GM12878 (cell line): Measurements from ENCODE around the gene FAM25G. TPM values are rescaled to one million over a fixed set of nuclear protein-coding genes. Genes with fewer than 3 reads are reported as not detected.

Experiments used
- ATAC-seq: fragments of 200-7000 bp; cut with Tn5 transposase; 3 replicates; pipeline ENCODE4 v1.9.1; 2020; ENCODE audit warnings: mild to moderate bottlenecking, moderate library complexity
- BruUV-seq: library from RNA; stranded (reverse); fragments of 400-500 nt; replicated peaks from 2 replicates; lab custom pipeline; 2021; lab: Mats Ljungman, UMichigan
- CTCF ChIA-PET: fragments of 300-600 bp; sonication (Branson Sonifier 250); formaldehyde crosslinking; extraction: SDS; loops from one replicate; lab custom pipeline; 2021; ENCODE audit warnings: inconsistent platforms; lab: Yijun Ruan, JAX
- POLR2A ChIA-PET: fragments of 350-600 bp; formaldehyde crosslinking; extraction: SDS; loops from one replicate; lab custom pipeline; 2021; ENCODE audit warnings: inconsistent platforms; lab: Charles Lee
- RAD21 ChIA-PET: fragments of 300-600 bp; sonication (Branson Sonifier 250); formaldehyde crosslinking; loops from one replicate; lab custom pipeline; 2023; ENCODE audit warnings: antibody characterized with exemption; ENCODE audit not compliant: unreplicated experiment; lab: Charles Lee
- SMC1A ChIA-PET: fragments of 300-600 bp; sonication (Branson Sonifier 250); formaldehyde crosslinking; loops from one replicate; lab custom pipeline; 2023; ENCODE audit not compliant: unreplicated experiment, uncharacterized antibody; lab: Charles Lee
- DNase-seq: peaks from one replicate; pipeline ENCODE4 v3.0.0-alpha.2; 2011; ENCODE audit warnings: low read depth, low spot score
- FAIRE-seq: peaks from 3 replicates; lab custom pipeline; 2011; peaks lifted over from hg19 to GRCh38; lab: Jason Lieb, UNC
- H2AFZ ChIP-seq: 2 replicates; pipeline ENCODE4 v1.6.0; 2011; ENCODE audit warnings: low read depth, low read length, control low read depth; ENCODE audit not compliant: control insufficient read depth
- H3K27ac ChIP-seq: 2 replicates; pipeline ENCODE4 v1.5.1; 2011; ENCODE audit warnings: control low read depth; ENCODE audit not compliant: control insufficient read depth, insufficient read depth
- H3K27me3 ChIP-seq, 2 experiments: replicated peaks in 1 of 2; 2 replicates each; pipeline versions ENCODE4 v1.6.0 to v1.6.1; 2011; ENCODE audit warnings: low read length in 1 of 2; ENCODE audit not compliant: control insufficient read depth in 2 of 2, insufficient read depth in 2 of 2
- H3K36me3 ChIP-seq, 2 experiments: 2 replicates each; pipeline ENCODE4 v1.5.1; 2011; ENCODE audit warnings: low read length in 1 of 2; ENCODE audit not compliant: control insufficient read depth in 2 of 2, insufficient read depth in 2 of 2
- H3K4me1 ChIP-seq: 2 replicates; pipeline ENCODE4 v1.6.1; 2011; ENCODE audit warnings: mild to moderate bottlenecking, low read length, moderate library complexity, mixed read lengths; ENCODE audit not compliant: control insufficient read depth, insufficient read depth
- H3K4me2 ChIP-seq: 2 replicates; pipeline ENCODE4 v1.6.0; 2011; ENCODE audit warnings: control low read depth; ENCODE audit not compliant: control insufficient read depth, insufficient read depth
- H3K4me3 ChIP-seq: fragments of 200-600 bp; sonication (generic); 2 replicates; pipeline ENCODE4 v1.5.1; 2016
- H3K79me2 ChIP-seq: 2 replicates; pipeline ENCODE4 v1.6.0; 2011; ENCODE audit warnings: low read length; ENCODE audit not compliant: control insufficient read depth, insufficient read depth
- H3K9ac ChIP-seq: 2 replicates; pipeline ENCODE4 v1.8.0; 2011; ENCODE audit warnings: low read length, control low read depth, mixed read lengths; ENCODE audit not compliant: control insufficient read depth, insufficient read depth
- H3K9me3 ChIP-seq: replicated peaks from 3 replicates; pipeline ENCODE4 v1.5.1; 2011; ENCODE audit warnings: mild to moderate bottlenecking, low read length; ENCODE audit not compliant: control insufficient read depth, insufficient read depth
- H4K20me1 ChIP-seq: 2 replicates; pipeline ENCODE4 v1.6.0; 2011; ENCODE audit not compliant: control insufficient read depth, insufficient read depth
- CUX1 ChIP-seq: IDR thresholded peaks from 2 replicates; pipeline ENCODE4 v1.6.1; 2012; ENCODE audit warnings: improper control_type of control experiment, low read depth, low read length; ENCODE audit not compliant: insufficient replicate concordance
- EED ChIP-seq: sonication (generic); IDR thresholded peaks from 2 replicates; pipeline ENCODE4 v1.6.1; 2016; ENCODE audit warnings: antibody characterized with exemption, low read depth
- GABPA ChIP-seq: IDR thresholded peaks from 2 replicates; pipeline ENCODE4 v1.6.1; 2014; ENCODE audit warnings: antibody characterized with exemption, low read depth, mild to moderate bottlenecking, inconsistent platforms
- MAX ChIP-seq: IDR thresholded peaks from 2 replicates; pipeline ENCODE4 v1.6.1; 2012; ENCODE audit warnings: low read depth, low read length, improper control_type of control experiment
- NR2C1 ChIP-seq: fragments of 450-650 bp; IDR thresholded peaks from 2 replicates; pipeline ENCODE4 v1.6.1; 2017; ENCODE audit warnings: antibody characterized with exemption, mild to moderate bottlenecking, moderate library complexity
- NR2C2 ChIP-seq: IDR thresholded peaks from 2 replicates; pipeline ENCODE4 v1.6.1; 2011; ENCODE audit warnings: borderline replicate concordance, low read depth; ENCODE audit not compliant: control insufficient read depth, insufficient read length
- PAX5 ChIP-seq: IDR thresholded peaks from 2 replicates; pipeline ENCODE4 v1.6.1; 2011; ENCODE audit warnings: low read depth, low read length, borderline replicate concordance
- SMARCA5 ChIP-seq: fragments of 450-650 bp; IDR thresholded peaks from 2 replicates; pipeline ENCODE4 v1.6.1; 2017; ENCODE audit warnings: mild to moderate bottlenecking
- TBL1XR1 ChIP-seq: IDR thresholded peaks from 2 replicates; pipeline ENCODE4 v1.6.1; 2012; ENCODE audit warnings: low read depth, low read length, improper control_type of control experiment
- WGBS: methylation state at CpG from one replicate; pipeline ENCODE4 v1.1.6; 2016; ENCODE audit warnings: low lambda C conversion rate; ENCODE audit not compliant: insufficient replicate concordance, insufficient coverage; ENCODE audit errors: missing lambda C conversion rate; 5-methylcytosine and 5-hydroxymethylcytosine counted together
- in situ Hi-C: fragments of 300-500 bp; cut with MboI; formaldehyde crosslinking; loops from 9 replicates; pipeline ENCODE4 v1.14.3; 2018; ENCODE audit warnings: mixed read lengths
- intact Hi-C: fragments of 100-400 bp; cut with micrococcal nuclease; formaldehyde crosslinking; loops from one replicate; pipeline ENCODE4 v1.14.2; 2022; ENCODE audit not compliant: unreplicated experiment
- polyA plus RNA-seq, 11 experiments: library from polyadenylated mRNA; depleted of rRNA in 4 of 11; unstranded in 6 of 11; stranded (reverse) in 5 of 11; fragments of >200 nt; fragmentation: Nextera tagmentation in 4 of 11; fragmentation: Illumina TruSeq in 1 of 11; extraction: Ambion mirVana in 4 of 11; extraction: Trizol in 1 of 11; gene quantifications; 1 replicate in 1 of 11; 2 replicates in 10 of 11; pipeline versions ENCODE4 v1.2.1 to v1.2.3, GENCODE V29; 2011 to 2016; ENCODE audit warnings: inconsistent platforms in 2 of 11, missing spikeins in 2 of 11, low read depth in 1 of 11
- total RNA-seq, 4 experiments: library from RNA; depleted of rRNA in 3 of 4; stranded (reverse); fragments of >200 nt in 3 of 4; fragmentation: Illumina TruSeq in 1 of 4; extraction: Trizol in 1 of 4; gene quantifications; 2 replicates each; pipeline versions ENCODE4 v1.2.1 to v1.2.3, GENCODE V29; 2013 to 2021

The FAM25G gene
- total and polyA plus RNA-seq, 10 of the 15 experiments (the other 5 are each of a cell fraction or from before 2014, with no cell fraction given), result not detected

- WGBS, result 18% methylated on average over 13 of the region's 13 CpGs
- no peak overlapping the region for H3K4me3 ChIP-seq
- FAIRE-seq, result no peak
- H3K9me3 ChIP-seq, result no peaks in the 10 kb centered on the region; the same call in 2 of the 3 replicates
- CTCF ChIA-PET, result interaction anchor here (0.6 kb wide), 1 partner anchor 402 kb away, joined by 3 read pairs; no protein-coding TSS in a partner anchor
- H3K27ac ChIP-seq, result no peak overlapping the region
- DNase-seq, result no peak
- no peaks in the 10 kb centered on the region for H3K4me1 ChIP-seq
- no TSS peak for BruUV-seq
- no peaks in the 10 kb centered on the region for H3K79me2 ChIP-seq
- SMC1A ChIA-PET, result no interaction called here
- RAD21 ChIA-PET, result no interaction called here
- ATAC-seq, result no peak
- POLR2A ChIA-PET, result no interaction called here
- no peak overlapping the region for H2AFZ ChIP-seq
- intact Hi-C loops, result no loop called here
- no peak overlapping the region for H3K4me2 ChIP-seq
- H4K20me1 ChIP-seq, result no peaks in the 10 kb centered on the region
- no peaks in the 10 kb centered on the region for H3K36me3 ChIP-seq
- no peak overlapping the region for H3K9ac ChIP-seq
- in situ Hi-C loops, result no loop called here
- H3K27me3 ChIP-seq, result peaks cover 0 to 8% of the 10 kb centered on the region in 2 experiments; a peak in 3 of 4 replicates
- TF ChIP-seq EED (no peak), SMARCA5 (no peak), TBL1XR1 (no peak), GABPA (no peak), MAX (no peak), NR2C1 (no peak)
Observed at GRCh38 chr10:47451273-47451997, 40.1 kb downstream of the FAM25G start.

- Histone ChIP-seq H3K9me3 (no peaks in the 10 kb centered on the region; the same call in 2 of the 3 replicates), H4K20me1 (no peaks in the 10 kb centered on the region), H3K27me3 (peaks cover 0 to 8% of the 10 kb centered on the region in 2 experiments; a peak in 3 of 4 replicates), H3K9ac (no peak overlapping the region), H3K4me1 (no peaks in the 10 kb centered on the region), H2AFZ (no peak overlapping the region), H3K27ac (no peak overlapping the region), H3K79me2 (no peaks in the 10 kb centered on the region), H3K4me3 (no peak overlapping the region), H3K4me2 (no peak overlapping the region), H3K36me3 (no peaks in the 10 kb centered on the region)
- WGBS, result 3% methylated on average over 2 of the region's 2 CpGs
- DNase-seq (no peak), ATAC-seq (no peak), FAIRE-seq (no peak)
- ChIA-PET POLR2A (no interaction called here), CTCF (no interaction called here), SMC1A (no interaction called here), RAD21 (no interaction called here)
- BruUV-seq, result no TSS peak
- intact Hi-C loops, result no loop called here
- in situ Hi-C loops, result no loop called here
- TF ChIP-seq CUX1, result no peak
- no peak for TF ChIP-seq NR2C2
- no peak for TF ChIP-seq PAX5
Observed at GRCh38 chr10:47450442-47450841, 41.1 kb downstream of the FAM25G start.
